HPDE6-E6E7 (cell line): Measurements from ENCODE around the gene SLC16A2.

Experiments used
- DNase-seq: peaks from one replicate; pipeline ENCODE4 v3.0.0; 2011; ENCODE audit warnings: missing footprints; ENCODE audit errors: extremely low spot score

Gene SLC16A2

DNA sequence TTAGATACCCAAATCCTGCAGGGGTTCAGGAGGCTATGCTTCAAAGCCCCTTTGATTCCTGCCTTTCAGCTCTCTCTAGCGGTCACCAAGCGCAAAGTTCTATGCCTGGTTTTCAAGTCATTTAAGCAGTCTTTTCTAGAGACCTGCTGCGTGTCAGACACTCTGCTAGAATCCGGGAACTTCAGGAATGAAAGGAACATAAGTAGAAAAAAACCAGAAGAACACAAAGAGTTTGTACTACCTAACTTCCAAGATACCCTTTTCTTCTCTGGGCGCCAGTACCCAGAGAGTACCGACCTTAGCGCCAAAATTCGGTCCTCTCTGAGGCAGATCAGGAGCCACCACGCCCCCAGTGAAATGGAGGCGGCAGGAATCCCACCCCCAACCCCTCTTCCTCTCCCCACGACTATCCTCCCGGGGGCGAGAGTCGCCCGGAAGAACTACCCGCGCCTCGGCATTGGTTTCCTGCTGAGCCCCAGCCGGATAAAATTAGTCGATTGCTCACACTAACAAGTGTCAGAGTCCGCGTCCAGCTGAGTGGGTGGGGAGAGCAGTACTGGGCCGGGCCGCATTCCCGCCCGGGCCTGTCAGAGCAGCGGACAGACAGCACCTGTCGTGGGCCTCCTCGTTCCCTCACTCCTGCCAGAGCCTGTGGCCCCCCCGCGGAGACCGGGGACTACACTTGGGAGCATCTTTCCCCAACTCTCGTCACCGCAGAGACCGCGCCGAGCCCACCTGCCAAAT, 114.3 kb downstream of the SLC16A2 start:
- peak; percentile 58 for DNase-seq

DNA sequence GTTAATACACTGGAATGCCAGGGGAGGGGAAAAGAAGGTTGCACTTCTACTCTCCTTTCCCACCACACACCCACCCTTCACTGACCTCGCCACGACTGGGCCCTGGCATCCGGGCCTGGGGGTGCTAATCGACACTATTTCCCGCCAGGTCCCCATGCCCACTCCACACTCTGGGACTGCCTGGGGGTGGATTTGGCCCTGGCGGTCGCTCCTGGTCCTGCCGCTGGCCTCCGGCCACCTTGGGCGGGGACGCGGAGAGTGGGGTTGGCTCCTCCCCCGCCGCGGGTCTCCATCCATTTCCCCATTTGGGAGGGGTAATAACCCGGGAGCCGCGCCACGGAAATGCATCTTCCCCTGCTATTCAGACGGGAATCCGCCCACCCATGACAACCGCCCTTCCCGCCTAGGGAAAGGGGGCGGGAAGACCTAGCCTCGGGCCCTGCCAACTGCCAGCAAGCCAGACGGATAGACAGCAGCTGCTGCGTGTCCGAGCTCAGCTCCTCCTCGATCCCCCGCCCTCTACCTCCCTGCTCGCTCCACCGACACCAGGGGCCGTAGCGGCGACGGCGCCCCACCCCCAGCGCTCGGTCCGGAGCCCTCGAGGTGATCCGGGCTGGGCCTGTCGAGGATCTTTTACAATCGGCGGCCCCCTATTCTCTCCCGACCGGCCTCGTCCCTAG, 115.0 kb downstream of the SLC16A2 start:
- peak; percentile 63 for DNase-seq

- DNase-seq = no peak
Measured at GRCh38 chrX:74536832-74537371, 115.6 kb downstream of the SLC16A2 start.

GRCh38 chrX:74540635-74541249, 119.4 kb downstream of the SLC16A2 start:
- no peak for DNase-seq

DNA sequence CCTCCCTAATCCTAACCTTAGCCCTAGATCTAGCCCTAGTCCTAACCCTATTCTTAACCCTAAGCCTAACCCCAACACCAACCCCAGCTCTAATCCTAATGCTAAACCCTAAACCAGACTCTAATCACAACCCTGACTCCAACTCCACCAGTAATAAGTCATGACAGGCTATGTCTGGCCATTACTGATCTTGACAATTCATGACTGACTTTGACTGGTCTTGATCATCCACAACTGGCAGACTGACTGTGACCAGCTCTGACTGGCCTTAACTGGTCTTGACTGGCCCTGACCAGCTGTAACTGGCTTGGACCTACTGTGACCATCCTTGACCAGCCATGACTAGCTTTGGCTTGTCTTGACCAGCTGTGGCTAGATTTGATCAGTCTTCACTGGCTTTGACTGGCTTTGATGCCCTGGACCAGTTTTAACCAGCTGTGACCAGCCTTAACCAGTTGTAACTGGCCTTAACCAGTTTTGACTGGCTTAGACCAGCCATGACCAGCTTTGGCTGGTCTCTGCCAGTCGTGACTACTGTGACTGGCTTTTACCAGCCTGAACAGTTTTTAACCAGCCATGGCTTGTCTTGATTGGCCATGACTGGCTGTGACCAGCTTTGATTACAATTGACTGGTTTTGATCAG, 124.7 kb downstream of the SLC16A2 start:
- no peak for DNase-seq

DNA sequence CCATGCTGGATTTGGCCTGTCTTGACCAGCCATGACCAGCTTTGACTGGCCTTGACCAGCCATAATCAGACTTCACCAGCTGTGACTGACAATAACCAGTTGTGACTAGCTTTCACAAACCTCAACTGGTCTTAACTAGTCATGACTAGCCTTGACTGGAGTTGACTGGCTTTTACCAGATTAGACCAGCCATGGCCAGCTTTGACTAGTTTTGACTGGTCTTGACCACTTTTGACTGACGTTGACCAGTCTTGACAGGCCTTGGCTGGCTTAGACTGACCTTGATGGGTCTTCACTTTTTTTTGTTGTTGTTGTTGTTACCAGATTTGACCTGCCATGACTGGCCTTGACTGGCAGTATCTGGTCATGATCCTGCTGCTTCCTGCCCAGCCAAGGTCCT, 125.7 kb downstream of the SLC16A2 start:
- DNase-seq = no peak

- DNase-seq = no peak
Measured at GRCh38 chrX:74550295-74550802, 129.1 kb downstream of the SLC16A2 start.

- DNase-seq = no peak
Measured at GRCh38 chrX:74551934-74552333, 130.6 kb downstream of the SLC16A2 start.

- DNase-seq = no peak
Measured at GRCh38 chrX:74557378-74557777, 136.1 kb downstream of the SLC16A2 start.

GRCh38 chrX:74578137-74578536, 156.8 kb downstream of the SLC16A2 start:
- DNase-seq = no peak

DNA sequence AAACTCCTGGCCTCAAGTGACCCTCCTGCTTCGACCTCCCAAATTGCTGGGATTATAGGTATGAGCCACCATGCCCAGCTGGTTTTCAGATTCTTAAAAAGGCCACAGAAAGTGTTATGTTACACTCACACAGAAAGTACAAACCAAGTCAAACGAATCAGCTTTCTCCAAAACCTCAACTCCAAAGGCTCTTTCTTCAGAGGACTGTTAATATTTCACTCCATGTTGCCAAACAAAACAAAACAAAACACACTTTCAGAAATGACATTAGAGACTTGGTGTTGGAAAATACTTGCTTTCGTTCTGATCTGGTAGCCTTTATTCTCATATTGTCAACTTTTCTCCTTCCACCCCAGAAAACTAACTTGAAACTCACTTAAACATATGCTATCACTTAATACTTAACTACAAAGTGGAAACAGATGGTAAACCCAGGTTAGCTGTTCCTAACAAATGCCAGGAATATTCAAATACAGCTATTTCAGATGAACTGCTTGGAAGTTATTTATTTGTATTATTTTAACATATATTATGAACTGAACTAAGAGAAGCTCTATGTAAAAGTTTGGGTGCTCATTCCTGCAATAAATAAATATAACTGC, 158.4 kb downstream of the SLC16A2 start:
- DNase-seq = no peak
